SK-N-SH (cell line): ENCODE measurements around the gene MFAP2. TPM values are rescaled to one million over a fixed set of nuclear protein-coding genes. Genes with fewer than 3 reads are reported as not detected.
A peak's percentile ranks its signal among the peaks of the same experiment; 100 is the strongest.

ENCODE experiments used
- CTCF ChIA-PET: fragments of 300-600, 350-600 bp; formaldehyde crosslinking; extraction: SDS; loops from one replicate; lab custom pipeline; 2021; lab: Yijun Ruan, JAX
- POLR2A ChIA-PET: fragments of 350-600 bp; sonication (Branson Sonifier 250); formaldehyde crosslinking; extraction: SDS; loops from one replicate; lab custom pipeline; 2020; ENCODE audit warnings: antibody characterized with exemption, inconsistent platforms; lab: Yijun Ruan, JAX
- DNase-seq: peaks from one replicate; pipeline ENCODE4 v3.0.0; 2012
- H2AFZ ChIP-seq: fragments of 200-600 bp; sonication (generic); 2 replicates; pipeline ENCODE4 v1.8.1; 2016; ENCODE audit warnings: antibody characterized with exemption, mild to moderate bottlenecking, low read depth
- H3F3A ChIP-seq: fragments of 200-600 bp; sonication (generic); replicated peaks from 2 replicates; pipeline ENCODE3; 2016; ENCODE audit warnings: antibody characterized with exemption, mild to moderate bottlenecking; ENCODE audit not compliant: insufficient read depth
- H3K27ac ChIP-seq, 2 experiments: fragments of 200-500 bp in 1 of 2; fragments of 200-600 bp in 1 of 2; sonication (Bioruptor generic) in 1 of 2; sonication (generic), shearing (Covaris generic) in 1 of 2; 2 replicates each; pipeline versions ENCODE4 v1.5.1 to v1.6.1; 2014 to 2016; ENCODE audit warnings: low read depth in 2 of 2, inconsistent platforms in 1 of 2, low read length in 1 of 2, mild to moderate bottlenecking in 1 of 2, mixed read lengths in 1 of 2
- H3K27me3 ChIP-seq: fragments of 200-600 bp; sonication (generic), shearing (Covaris generic); 2 replicates; pipeline ENCODE4 v1.6.1; 2016; ENCODE audit warnings: mixed run types; ENCODE audit not compliant: insufficient read depth
- H3K36me3 ChIP-seq, 2 experiments: fragments of 200-500 bp in 1 of 2; fragments of 200-600 bp in 1 of 2; sonication (Bioruptor generic) in 1 of 2; sonication (generic) in 1 of 2; replicated peaks in 1 of 2; 2 replicates each; pipeline versions ENCODE3 to v1.5.1; 2014 to 2016; ENCODE audit warnings: low read length in 1 of 2, mild to moderate bottlenecking in 1 of 2; ENCODE audit not compliant: insufficient read depth in 2 of 2, control insufficient read depth in 1 of 2
- H3K4me1 ChIP-seq, 2 experiments: fragments of 200-500 bp in 1 of 2; fragments of 200-600 bp in 1 of 2; sonication (Bioruptor generic) in 1 of 2; sonication (generic), shearing (Covaris generic) in 1 of 2; 2 replicates each; pipeline versions ENCODE4 v1.5.1 to v1.6.1; 2014 to 2016; ENCODE audit warnings: low read depth in 1 of 2, low read length in 1 of 2, mixed run types in 1 of 2; ENCODE audit not compliant: insufficient read depth in 2 of 2, control insufficient read depth in 1 of 2
- H3K4me2 ChIP-seq: fragments of 200-600 bp; sonication (generic), shearing (Covaris generic); 2 replicates; pipeline ENCODE4 v1.6.1; 2017; ENCODE audit warnings: mixed run types
- H3K4me3 ChIP-seq, 2 experiments: fragments of 200-500 bp in 1 of 2; fragments of 200-600 bp in 1 of 2; sonication (Bioruptor generic) in 1 of 2; sonication (generic), shearing (Covaris generic) in 1 of 2; 2 replicates each; pipeline versions ENCODE4 v1.5.1 to v1.8.1; 2014 to 2016; ENCODE audit warnings: low read depth in 2 of 2, inconsistent platforms in 1 of 2, low read length in 1 of 2, mild to moderate bottlenecking in 1 of 2, mixed read lengths in 1 of 2, moderate library complexity in 1 of 2
- H3K79me2 ChIP-seq: fragments of 200-600 bp; sonication (generic); 2 replicates; pipeline ENCODE4 v1.8.1; 2017; ENCODE audit warnings: mild to moderate bottlenecking; ENCODE audit not compliant: insufficient read depth
- H3K9ac ChIP-seq: fragments of 200-600 bp; sonication (generic); 2 replicates; pipeline ENCODE4 v1.6.1; 2017; ENCODE audit warnings: mixed run types
- H3K9me2 ChIP-seq: fragments of 200-600 bp; sonication (generic); 2 replicates; pipeline ENCODE4 v1.6.1; 2017; ENCODE audit warnings: mixed run types
- H3K9me3 ChIP-seq: fragments of 200-600 bp; sonication (generic); 2 replicates; pipeline ENCODE4 v1.6.1; 2017; ENCODE audit warnings: mixed run types, mild to moderate bottlenecking, moderate library complexity
- H4K20me1 ChIP-seq: fragments of 200-600 bp; sonication (generic); 2 replicates; pipeline ENCODE4 v1.6.1; 2017; ENCODE audit warnings: mild to moderate bottlenecking, mixed run types; ENCODE audit not compliant: insufficient read depth
- CHD2 ChIP-seq: fragments of 150-350 bp; IDR thresholded peaks from 2 replicates; pipeline ENCODE4 v1.6.1; 2018; ENCODE audit warnings: low read length; ENCODE audit not compliant: partially characterized antibody
- EP300 ChIP-seq, 2 experiments: IDR thresholded peaks; 2 replicates each; pipeline versions ENCODE4 v1.4.0 to v1.6.1; 2012; ENCODE audit warnings: borderline replicate concordance in 1 of 2, low read depth in 1 of 2, low read length in 1 of 2
- FOSL2 ChIP-seq: IDR thresholded peaks from 2 replicates; pipeline ENCODE4 v1.4.0; 2012; ENCODE audit warnings: low read depth, mild to moderate bottlenecking, moderate library complexity, borderline replicate concordance
- GABPA ChIP-seq: IDR thresholded peaks from 2 replicates; pipeline ENCODE4 v1.4.0; 2012; ENCODE audit warnings: low read depth, mild to moderate bottlenecking
- MEF2A ChIP-seq: IDR thresholded peaks from 2 replicates; pipeline ENCODE4 v1.4.0; 2012; ENCODE audit warnings: low read depth, borderline replicate concordance
- MXI1 ChIP-seq: IDR thresholded peaks from 2 replicates; pipeline ENCODE4 v1.6.1; 2012; ENCODE audit warnings: mild to moderate bottlenecking, low read depth, low read length, improper control_type of control experiment
- NRF1 ChIP-seq: IDR thresholded peaks from 2 replicates; pipeline ENCODE4 v1.6.1; 2012; ENCODE audit warnings: low read depth, mild to moderate bottlenecking, low read length
- RAD21 ChIP-seq: IDR thresholded peaks from 2 replicates; pipeline ENCODE4 v1.6.1; 2012; ENCODE audit warnings: mild to moderate bottlenecking, low read length
- RFX5 ChIP-seq: IDR thresholded peaks from 2 replicates; pipeline ENCODE4 v1.6.1; 2012; ENCODE audit warnings: mild to moderate bottlenecking, improper control_type of control experiment, low read length
- RXRA ChIP-seq: IDR thresholded peaks from 2 replicates; pipeline ENCODE4 v1.4.0; 2012; ENCODE audit warnings: low read depth, mild to moderate bottlenecking, borderline replicate concordance
- SIN3A ChIP-seq: IDR thresholded peaks from 2 replicates; pipeline ENCODE4 v1.6.1; 2012; ENCODE audit warnings: low read depth, mild to moderate bottlenecking, low read length, moderate library complexity, borderline replicate concordance
- SMC3 ChIP-seq: IDR thresholded peaks from 2 replicates; pipeline ENCODE4 v1.6.1; 2012; ENCODE audit warnings: low read depth, low read length, improper control_type of control experiment
- WGBS: methylation state at CpG from one replicate; pipeline ENCODE4 v1.1.6; 2017; ENCODE audit warnings: low lambda C conversion rate; 5-methylcytosine and 5-hydroxymethylcytosine counted together
- polyA plus RNA-seq, 3 experiments: library from polyadenylated mRNA; depleted of rRNA; stranded (reverse); fragments of >200 nt; gene quantifications; 2 replicates each; pipeline ENCODE4 v1.2.3, GENCODE V29; 2012
- TF ChIP-seq, protein P1 (sequence below): fragments of 150-350 bp; IDR thresholded peaks from 2 replicates; pipeline ENCODE4 v1.6.1; 2017; ENCODE audit warnings: antibody characterized with exemption, low read length, low read depth, borderline replicate concordance
- TF ChIP-seq, protein P2 (sequence below): IDR thresholded peaks from 2 replicates; pipeline ENCODE4 v1.6.1; 2012; ENCODE audit warnings: mild to moderate bottlenecking, low read depth, low read length, moderate library complexity
- TF ChIP-seq, protein P3 (sequence below): IDR thresholded peaks from 2 replicates; pipeline ENCODE4 v1.4.0; 2012; ENCODE audit warnings: low read depth, borderline replicate concordance
- TF ChIP-seq, protein P4 (sequence below): IDR thresholded peaks from 2 replicates; pipeline ENCODE4; 2012

Gene MFAP2
- polyA plus RNA-seq, 1 of the 3 experiments (the other 2 are of a cell fraction), result 189 TPM

DNA sequence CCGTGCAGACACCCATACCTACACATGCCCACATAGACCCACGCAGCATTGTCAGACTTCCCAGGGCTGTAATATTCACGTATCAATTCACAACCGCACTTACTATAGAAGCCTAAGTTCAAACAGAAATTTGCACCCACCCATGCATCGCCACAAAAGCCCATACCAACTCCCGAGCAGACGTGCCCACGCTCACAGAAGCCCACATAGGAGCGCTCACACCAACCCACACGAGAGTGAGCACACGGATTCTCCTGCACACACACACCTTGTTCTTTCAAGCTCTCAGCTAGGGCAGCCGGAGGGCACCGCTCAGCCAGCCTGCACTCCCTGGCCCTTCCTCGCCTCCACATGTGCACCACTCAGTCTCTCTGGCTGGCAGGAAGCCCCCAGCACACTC lies 4.6 kb downstream of the MFAP2 start:
- CTCF ChIA-PET, result interaction anchor here (1.1 to 1.5 kb wide), 4 partner anchors 9 to 15 kb away, joined by 3 to 5 read pairs (median 4); no protein-coding TSS in a partner anchor
- Histone ChIP-seq H3K9me2 (no peaks in the 10 kb centered on the region), H4K20me1 (peaks cover 44% of the 10 kb centered on the region), H3K4me2 (no peak overlapping the region), H3F3A (peaks cover 11% of the 10 kb centered on the region), H3K4me1 (peaks cover 12 to 55% of the 10 kb centered on the region in 2 experiments; a peak in 2 of 4 replicates), H3K9ac (no peak overlapping the region), H3K27me3 (no peaks in the 10 kb centered on the region), H3K79me2 (peaks cover 54% of the 10 kb centered on the region), H2AFZ (no peak overlapping the region), H3K27ac (peak overlapping the region in 1 of 2 experiments; percentile 8; a peak in 1 of 4 replicates), H3K36me3 (peaks cover 8 to 21% of the 10 kb centered on the region in 2 experiments)
- DNase-seq, result no peak
- POLR2A ChIA-PET, result interaction anchor here (0.6 to 1.5 kb wide), 2 partner anchors 9 to 15 kb away, joined by 3 to 4 read pairs; no protein-coding TSS in a partner anchor
- TF ChIP-seq MEF2A (no peak), RFX5 (no peak), EP300 (IDR thresholded peaks at IDR 0.05; ENCODE audit: borderline replicate concordance in 1 of 2, low read depth in 1 of 2, low read length in 1 of 2) (no peak), FOSL2 (no peak), SIN3A (no peak), MXI1 (no peak), NRF1 (no peak), SMC3 (no peak), RAD21 (no peak), GABPA (no peak), RXRA (no peak), CHD2 (no peak)
- TF ChIP-seq, protein P1, sequence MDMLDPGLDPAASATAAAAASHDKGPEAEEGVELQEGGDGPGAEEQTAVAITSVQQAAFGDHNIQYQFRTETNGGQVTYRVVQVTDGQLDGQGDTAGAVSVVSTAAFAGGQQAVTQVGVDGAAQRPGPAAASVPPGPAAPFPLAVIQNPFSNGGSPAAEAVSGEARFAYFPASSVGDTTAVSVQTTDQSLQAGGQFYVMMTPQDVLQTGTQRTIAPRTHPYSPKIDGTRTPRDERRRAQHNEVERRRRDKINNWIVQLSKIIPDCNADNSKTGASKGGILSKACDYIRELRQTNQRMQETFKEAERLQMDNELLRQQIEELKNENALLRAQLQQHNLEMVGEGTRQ, result no peak
- TF ChIP-seq, protein P2, sequence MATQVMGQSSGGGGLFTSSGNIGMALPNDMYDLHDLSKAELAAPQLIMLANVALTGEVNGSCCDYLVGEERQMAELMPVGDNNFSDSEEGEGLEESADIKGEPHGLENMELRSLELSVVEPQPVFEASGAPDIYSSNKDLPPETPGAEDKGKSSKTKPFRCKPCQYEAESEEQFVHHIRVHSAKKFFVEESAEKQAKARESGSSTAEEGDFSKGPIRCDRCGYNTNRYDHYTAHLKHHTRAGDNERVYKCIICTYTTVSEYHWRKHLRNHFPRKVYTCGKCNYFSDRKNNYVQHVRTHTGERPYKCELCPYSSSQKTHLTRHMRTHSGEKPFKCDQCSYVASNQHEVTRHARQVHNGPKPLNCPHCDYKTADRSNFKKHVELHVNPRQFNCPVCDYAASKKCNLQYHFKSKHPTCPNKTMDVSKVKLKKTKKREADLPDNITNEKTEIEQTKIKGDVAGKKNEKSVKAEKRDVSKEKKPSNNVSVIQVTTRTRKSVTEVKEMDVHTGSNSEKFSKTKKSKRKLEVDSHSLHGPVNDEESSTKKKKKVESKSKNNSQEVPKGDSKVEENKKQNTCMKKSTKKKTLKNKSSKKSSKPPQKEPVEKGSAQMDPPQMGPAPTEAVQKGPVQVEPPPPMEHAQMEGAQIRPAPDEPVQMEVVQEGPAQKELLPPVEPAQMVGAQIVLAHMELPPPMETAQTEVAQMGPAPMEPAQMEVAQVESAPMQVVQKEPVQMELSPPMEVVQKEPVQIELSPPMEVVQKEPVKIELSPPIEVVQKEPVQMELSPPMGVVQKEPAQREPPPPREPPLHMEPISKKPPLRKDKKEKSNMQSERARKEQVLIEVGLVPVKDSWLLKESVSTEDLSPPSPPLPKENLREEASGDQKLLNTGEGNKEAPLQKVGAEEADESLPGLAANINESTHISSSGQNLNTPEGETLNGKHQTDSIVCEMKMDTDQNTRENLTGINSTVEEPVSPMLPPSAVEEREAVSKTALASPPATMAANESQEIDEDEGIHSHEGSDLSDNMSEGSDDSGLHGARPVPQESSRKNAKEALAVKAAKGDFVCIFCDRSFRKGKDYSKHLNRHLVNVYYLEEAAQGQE, result no peak
- TF ChIP-seq, protein P3, sequence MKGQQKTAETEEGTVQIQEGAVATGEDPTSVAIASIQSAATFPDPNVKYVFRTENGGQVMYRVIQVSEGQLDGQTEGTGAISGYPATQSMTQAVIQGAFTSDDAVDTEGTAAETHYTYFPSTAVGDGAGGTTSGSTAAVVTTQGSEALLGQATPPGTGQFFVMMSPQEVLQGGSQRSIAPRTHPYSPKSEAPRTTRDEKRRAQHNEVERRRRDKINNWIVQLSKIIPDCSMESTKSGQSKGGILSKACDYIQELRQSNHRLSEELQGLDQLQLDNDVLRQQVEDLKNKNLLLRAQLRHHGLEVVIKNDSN, result no peak
- TF ChIP-seq, protein P4, sequence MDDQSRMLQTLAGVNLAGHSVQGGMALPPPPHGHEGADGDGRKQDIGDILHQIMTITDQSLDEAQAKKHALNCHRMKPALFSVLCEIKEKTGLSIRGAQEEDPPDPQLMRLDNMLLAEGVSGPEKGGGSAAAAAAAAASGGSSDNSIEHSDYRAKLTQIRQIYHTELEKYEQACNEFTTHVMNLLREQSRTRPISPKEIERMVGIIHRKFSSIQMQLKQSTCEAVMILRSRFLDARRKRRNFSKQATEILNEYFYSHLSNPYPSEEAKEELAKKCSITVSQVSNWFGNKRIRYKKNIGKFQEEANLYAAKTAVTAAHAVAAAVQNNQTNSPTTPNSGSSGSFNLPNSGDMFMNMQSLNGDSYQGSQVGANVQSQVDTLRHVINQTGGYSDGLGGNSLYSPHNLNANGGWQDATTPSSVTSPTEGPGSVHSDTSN, result no peak
- TF ChIP-seq, all 33 proteins: peak for 0
- Histone ChIP-seq H3K9me3 (no peaks in the 10 kb centered on the region), H3K4me3 (no peak overlapping the region)
- WGBS, result 97% methylated on average over 13 of the region's 14 CpGs
